GM21786 (cell line): ENCODE data around the gene MACROD2.
"Not testable (repeated sequence)": the region's sequence is repeated elsewhere in the genome, so short reads cannot be mapped to it uniquely, and the experiment has no call there.

ENCODE experiments used
- ATAC-seq: cut with Tn5 transposase; IDR thresholded peaks from one replicate; pipeline ENCODE4 v1.9.1; 2021; ENCODE audit not compliant: unreplicated experiment

Gene MACROD2

DNA sequence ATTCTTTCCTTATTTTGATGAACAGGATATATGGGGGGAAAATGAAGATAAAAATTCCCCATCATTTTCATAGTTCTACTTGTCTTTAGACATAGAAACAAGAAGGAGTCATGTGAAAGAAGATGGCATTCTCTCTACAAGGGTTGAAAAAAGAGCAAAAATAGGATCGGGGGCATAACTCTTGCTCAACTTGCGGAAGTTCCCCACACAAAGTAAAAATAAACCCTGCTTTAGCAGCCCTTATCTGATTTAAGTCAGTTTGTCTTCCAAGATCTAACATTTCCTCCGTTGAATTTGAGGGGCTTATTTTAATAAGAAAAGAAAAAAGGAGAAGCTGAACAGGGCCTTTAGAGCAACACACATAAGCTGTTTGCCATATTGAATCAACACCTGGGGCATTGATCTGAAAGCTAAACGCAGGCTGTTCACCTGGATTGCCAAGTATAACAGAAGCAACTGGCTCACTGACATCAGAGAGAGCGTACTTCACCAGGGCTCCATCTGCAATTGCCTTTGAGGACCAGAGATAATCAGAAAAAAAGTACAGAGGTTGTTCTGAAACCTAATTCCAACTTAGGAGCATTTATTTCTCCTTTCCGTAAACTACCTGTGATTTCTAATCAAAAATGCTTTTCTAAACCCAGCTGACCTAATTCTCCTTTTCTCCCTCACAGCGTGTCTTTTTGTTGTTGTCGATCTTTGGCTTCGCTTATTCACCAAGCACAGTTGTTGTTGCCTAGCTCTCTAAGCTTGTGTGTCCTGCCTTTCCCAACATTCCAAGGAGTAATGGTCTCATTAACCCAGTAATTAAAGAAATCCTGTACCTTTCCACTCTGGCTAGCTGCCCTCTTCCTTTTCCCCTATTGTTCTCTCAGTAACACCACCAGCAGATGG is 2010.0 kb downstream of the MACROD2 start:
- ATAC-seq: no peak

DNA sequence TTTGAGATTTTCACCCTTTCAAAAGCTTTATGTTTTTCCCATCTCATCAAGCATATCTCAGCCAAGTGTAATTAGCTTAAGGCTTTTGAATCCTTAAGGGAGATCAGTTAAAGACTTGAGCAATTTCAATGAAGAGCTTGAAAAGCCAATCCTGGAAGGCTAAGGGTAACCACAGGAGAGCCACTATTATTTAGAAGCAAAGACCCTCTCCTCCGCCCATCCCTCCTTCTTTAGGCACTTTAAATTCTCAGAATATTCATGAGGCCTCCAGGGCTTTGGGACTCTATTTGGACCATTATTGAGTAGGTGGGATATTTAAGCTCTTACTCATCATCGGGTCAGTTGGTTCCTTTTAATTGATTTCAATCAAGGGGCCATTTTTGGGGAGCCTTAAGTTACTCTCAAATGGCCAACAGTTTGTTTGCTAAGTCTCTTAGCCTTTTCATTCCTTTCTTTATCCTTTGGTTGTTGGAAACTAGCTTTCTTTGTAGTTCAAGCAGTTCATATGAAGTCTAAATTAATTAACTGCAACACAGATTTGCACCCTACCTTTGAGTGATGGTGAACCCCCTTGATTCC is 2010.7 kb downstream of the MACROD2 start:
- no peak for ATAC-seq

DNA sequence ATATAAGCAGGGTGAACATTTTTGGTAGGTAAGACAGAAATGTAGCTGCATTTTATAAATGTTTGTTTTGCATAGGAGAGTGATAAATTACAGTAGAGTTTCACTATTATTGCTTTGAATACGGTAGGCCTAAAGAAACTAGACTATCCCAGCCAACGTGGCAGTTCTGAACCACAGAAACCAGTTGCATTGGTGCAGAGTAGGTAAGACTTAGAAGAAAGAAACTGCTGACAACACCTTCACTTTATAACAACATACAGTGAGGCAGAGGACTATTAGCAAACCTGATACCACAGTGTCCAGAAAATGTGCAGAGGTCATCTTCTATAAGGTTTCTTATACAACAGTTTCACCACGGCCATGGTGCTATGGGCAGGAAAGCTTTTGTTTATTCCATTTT is 2011.8 kb downstream of the MACROD2 start:
- peak; percentile 97 for ATAC-seq

DNA sequence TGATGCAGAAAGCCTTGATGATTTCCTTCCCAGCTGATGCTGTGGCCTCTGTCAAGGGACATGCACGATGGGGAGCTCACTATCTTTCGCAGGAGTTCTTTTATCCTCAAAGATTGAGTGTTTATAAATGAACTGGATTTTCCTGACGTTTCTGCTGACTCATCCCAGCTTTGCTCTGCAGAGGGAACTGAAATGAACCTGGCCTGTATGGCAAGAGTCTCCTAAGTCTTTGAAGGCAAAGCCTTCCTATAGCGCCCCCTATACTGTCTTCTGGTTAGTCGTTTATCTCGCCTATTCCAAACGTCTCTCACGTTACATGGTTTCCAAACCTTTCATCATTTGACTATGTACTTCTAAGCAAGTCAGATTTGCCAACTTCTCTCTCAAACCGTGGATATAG is 2012.6 kb downstream of the MACROD2 start:
- no peak for ATAC-seq

DNA sequence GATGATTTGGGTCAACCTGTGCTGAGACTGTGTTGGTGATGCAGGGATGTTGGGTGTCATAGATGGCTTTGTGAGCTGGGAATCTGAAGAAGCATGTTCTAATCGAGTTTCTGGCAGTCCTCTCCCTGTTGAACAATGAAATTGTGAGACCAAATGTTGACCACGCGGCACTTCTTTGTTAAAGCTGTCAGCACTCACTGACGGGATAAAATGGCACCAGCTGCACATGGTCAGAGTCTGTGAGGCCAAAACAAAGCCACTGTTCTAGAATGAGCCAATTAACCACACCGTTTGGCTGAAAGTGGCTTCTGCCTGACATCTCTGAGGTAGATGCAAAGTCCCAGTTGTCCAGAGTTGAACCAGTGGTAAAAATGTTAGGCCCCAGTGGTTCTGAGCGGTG is 2015.7 kb downstream of the MACROD2 start:
- ATAC-seq: no peak

DNA sequence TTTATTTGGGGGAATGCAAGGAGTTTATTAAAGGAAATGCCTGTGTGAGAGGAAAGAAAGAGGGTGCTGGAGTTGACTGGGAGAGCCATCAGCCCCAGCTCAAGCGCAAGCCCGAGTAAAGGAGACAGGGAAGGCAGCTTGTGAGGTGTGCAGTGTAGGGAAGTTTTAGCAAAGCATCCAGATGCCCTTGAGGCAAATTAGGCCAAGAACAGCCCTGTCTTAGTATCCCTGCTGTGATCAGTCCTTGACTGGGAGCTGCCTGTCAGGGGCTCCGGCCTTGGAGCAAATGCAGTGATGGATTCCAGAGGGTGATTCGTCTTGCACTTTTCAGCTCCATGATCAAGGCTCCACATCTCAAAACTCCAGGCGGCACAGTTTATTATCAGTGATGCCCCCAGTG is 2016.2 kb downstream of the MACROD2 start:
- ATAC-seq: no peak

DNA sequence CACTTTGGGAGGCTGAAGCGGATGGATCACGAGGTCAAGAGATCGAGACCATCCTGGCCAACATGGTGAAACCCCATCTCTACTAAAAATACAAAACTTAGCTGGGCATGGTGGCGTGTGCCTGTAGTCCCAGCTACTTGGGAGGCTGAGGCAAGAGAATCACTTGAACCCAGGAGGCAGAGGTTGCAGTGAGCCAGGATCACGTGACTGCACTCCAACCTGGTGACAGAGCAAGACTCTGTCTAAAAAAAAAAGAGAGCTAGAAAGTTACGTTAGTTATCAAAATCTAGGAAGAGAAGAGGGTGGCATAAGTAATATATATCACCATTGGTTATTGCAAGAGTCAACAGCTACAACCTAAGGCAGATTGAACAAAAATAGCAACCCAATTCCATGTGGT is 2017.6 kb downstream of the MACROD2 start:
- not testable (repeated sequence) for ATAC-seq

DNA sequence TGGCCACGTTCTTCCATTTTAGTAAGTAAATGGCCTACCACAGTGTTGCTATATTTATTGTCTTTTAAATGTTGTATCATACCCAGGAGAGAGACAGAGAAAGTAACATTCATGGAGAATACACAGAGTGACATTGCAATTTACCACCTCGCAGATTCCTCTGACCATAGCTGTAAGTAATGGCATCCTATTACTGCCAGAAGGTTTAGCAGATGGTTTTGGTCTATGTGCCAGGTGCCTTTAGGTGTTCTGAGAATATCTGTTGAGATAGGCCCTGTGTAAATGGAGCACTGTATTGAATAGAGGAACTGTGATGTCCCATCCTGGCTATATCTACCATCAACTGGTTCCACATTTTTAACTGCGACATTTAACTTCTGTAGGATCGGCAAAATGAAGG is 2018.3 kb downstream of the MACROD2 start:
- ATAC-seq: no peak

DNA sequence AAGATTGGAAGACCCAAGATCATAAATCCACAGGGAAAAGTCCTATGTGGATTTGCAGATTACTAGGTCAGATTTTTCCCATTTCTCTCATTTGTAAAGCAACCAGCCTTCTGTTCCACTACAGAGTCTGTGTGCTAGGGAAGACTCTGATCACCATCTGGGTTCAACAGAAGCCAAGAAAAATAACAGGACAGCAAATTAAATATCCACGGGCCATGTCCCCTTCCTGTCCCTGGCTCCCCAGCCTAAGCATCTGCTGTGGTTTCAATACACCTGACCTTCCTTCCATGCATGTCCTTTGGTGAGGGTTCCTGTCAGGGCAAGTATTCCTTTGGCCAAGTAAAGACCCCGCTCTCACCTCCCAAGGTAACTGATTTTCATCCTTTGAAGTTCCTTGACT is 2019.1 kb downstream of the MACROD2 start:
- ATAC-seq: no peak

DNA sequence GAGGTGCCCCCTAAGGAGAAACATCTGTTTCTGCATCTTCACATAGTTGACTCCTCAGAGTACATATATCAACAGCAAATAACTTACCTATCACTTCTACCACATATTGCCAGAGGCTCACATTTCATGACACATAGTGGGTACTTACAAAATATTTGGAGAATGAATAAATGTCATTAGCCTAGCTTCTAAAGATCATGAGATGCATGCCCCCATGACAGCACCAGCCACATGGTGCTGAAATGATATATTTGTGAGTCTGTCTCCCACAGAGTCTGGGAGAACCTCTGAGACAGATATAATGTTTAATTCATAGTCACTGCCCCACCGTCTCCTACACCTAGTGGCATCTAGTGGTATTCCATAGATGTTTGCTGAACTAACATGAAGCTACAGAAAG is 2022.3 kb downstream of the MACROD2 start:
- no peak for ATAC-seq

DNA sequence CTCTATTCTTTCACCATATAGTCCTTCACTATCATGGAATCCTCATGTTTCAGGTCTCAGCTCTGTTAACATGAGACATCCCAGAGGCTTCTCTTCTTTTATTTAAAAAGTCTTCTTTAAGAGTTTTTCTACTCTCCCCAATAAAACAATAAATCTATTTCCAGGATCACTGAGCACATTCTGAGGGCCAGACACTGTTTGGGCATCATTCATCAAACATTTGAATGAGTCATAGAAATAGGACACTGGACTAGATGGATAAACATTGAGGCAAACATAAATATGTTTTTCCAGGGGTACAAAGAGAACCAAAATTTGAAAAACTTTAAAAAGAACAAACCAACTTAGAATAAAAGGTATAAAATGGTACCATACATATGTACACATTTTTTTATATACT is 2023.6 kb downstream of the MACROD2 start:
- no peak for ATAC-seq

DNA sequence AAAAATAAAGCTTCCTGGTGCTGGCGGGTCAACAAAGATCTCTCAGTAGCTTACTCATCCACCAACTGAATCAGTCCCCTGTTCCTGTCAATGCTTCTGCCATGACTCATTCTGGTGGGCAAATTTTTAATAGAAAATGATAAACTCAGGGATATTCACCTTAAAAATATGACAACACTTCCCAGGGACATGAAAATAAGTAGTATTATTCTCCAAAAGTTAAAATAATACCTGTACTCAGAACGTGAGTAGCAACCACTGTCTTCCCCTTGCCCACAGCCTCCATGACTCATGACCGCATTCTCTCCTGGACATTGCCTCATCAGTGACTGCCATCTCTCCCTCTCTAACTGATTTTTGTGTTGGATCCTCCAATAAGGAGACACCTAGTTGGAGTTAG is 2025.7 kb downstream of the MACROD2 start:
- no peak for ATAC-seq

DNA sequence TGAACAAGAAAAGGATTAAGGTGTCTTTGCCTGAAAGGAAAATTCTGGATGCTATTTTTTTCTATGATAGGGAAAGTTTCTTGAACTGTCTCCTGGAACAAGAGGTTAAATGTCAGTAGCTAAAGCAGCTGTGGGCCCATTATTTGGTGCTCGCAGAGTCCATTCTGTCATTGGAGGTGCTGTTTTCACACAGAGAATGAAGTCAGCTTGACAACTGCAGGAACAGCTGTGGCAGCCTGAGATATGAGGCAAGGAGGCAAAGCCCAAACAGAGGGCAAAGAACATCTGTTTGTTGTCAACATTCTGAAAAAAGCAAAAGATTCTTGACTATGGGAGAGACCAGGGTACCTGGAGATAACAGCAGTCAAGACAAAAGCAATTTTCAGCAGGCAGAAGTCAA is 2029.8 kb downstream of the MACROD2 start:
- ATAC-seq: no peak

DNA sequence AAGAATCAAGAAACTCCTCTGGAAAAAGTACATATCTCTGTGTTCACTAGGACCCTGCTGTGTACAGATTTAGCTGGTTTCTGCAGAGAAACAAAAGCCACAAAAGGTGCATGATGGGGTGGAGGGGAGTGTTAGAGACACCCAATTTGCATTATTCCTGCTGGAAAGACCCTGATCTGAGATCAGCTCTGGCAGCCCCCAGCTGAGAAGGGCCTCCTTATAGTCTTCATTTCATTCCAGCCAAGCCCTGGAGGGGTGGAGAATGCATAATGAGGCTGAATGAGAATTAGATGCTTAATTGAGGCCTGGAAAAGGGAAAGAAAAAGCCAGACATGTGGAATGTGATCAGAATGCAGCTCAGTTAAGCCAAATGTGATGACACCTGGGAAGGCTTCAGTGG is 2032.4 kb downstream of the MACROD2 start:
- no peak for ATAC-seq

DNA sequence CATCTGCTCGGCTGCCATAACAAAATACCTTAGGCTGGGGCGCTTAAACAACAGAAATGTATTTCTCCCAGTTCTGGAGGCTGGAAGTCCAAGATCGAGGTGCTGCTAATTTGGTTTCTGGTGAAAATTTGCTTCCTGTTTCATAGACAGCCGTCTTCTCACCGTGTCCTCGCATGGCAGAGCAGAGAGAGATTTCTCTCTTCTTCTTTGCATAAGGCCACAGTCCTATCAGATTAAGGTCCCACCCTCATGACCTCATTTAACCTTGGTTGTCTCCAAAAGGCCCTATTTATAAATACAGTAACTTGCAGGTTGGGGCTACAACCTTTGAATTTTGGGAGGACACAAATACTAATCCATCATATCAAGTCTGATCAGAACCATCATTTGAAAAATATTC is 2033.6 kb downstream of the MACROD2 start:
- no peak for ATAC-seq

DNA sequence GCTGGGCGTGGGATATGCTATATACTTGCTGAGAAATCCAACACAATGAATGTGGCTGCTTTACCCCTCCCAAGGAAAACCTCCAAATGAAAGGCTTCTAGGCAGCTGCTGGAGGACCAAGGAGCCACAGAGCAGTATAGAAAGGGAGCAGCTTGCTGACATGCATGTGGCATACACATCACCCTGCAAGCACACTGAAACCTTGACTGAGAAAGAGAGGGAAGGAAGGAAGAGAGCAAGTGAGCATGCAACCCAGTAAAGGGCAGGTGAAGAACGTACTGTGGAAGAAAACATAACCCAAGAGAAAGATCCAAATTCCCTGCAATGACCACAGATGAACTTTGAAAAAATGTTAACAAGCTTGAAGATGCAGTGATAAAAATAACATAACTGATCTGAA is 2034.9 kb downstream of the MACROD2 start:
- no peak for ATAC-seq

DNA sequence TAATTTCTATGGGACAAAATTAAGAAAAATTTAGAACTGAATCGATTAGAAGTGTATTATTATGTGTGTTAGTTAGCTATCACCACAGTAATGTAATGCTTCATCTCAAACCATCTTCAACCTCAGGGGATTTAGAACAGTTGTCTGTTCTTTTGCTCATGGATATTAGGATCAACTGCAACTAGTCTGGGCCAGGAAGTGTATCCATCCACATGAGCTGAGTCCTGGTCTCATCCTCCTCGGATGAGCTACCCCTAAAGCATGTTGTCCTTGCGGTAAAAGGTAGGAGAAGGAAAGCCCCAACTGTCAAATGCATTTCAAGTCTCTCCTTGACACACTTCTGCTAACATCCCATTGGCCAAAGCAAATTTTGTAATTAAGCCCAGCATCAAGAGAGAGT is 2040.3 kb downstream of the MACROD2 start:
- no peak for ATAC-seq

DNA sequence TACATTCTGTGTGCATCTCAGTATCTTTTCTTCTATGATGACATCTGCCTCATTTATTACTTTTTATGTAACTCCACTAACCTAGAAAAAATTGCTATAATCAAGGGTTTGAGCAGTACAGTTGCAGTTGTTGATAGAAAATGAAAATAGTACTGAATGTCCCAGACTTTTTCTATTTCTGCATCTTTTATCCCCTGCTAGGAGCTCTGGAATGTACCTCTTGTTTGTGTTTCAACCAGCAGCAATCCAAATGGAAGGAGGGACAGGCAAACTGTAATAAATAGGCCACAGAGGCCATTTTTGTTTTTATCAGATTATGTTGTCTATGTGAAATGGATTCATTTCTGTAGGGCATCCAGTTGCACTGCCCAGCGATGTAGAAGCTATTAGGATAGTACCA is 2041.0 kb downstream of the MACROD2 start:
- ATAC-seq: no peak

DNA sequence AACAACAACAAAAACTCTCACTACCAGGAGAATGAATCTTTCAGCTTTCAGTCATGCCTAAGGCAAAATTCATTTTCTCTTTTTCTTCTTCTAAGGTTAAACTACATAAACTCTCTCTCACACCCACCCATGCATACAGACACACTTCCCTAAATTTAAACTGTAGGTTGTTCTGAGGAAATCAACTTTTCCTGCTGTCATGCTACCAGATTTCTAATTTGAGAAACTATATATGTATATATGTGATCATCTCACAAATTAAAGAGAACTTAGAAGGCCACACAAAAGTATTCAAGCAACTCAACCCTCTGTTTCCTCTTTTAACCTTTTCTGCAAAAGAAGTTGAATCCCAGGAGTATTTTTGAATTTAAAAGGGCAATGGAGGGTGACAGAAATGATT is 2045.4 kb downstream of the MACROD2 start:
- no peak for ATAC-seq

DNA sequence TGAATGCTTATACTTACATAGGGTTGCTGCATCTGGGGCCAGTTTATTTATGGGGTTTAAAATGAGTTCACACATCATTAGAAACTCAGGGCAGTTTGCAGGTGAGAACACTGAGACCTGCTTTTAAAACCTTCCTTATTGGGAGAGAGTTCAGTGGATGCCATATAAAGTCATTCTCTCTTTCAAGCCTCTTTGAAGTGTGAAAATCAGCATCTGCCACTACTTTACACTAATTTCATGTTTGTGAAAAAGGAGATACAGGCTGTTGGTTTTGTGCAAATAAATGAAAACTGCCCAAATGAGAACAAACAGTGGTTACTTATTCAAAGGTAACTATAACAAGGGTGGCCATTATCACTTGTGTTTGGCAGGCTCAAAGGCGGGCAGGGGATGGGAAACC is 2047.4 kb downstream of the MACROD2 start:
- no peak for ATAC-seq

DNA sequence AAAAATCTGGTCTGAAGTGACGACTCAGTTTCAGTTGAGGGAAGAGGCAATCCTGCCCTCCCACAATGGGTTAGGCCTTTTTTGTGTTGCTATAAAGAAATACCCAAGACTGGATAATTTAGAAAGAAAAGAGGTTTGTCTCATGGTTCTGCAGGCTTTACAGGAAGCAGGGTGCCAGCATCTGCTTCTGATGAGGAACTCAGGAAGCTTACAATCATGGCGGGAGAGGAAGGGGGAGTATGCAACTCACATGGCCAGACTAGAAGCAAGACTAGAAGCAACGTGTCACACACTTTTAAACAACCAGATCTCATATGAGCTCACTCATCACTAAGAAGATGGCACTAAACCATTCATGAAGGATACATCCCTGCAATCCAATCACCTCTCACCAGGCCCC is 2048.6 kb downstream of the MACROD2 start:
- ATAC-seq: no peak

DNA sequence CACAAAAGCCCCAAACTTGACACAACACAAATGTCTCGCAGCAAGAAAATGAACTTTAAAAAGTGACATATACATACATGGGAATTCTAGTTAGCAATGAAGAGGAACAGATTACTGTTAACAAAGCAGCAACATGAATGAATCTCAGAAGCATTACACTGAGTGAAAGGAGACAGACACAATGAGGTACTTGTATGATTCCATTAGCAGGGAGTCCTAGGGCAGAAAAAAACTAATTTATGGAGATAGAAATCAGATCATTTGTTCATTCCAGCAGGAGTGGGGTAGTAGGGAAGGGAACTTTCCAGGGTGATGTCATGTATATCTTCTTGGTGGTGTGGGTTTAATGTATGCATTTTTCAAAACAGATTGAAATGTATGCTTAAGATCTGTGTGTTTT is 2053.6 kb downstream of the MACROD2 start:
- no peak for ATAC-seq
